A549 (cell line): Measurements from ENCODE around the gene PHF2. TPM values are rescaled to one million over a fixed set of nuclear protein-coding genes. Genes with fewer than 3 reads are reported as not detected.
A peak's percentile ranks its signal among the peaks of the same experiment; 100 is the strongest.

ENCODE experiments used
- ATAC-seq, 2 experiments: fragments of 200-7000 bp in 1 of 2; fragments of >200 bp in 1 of 2; cut with Nextera tagmentation in 1 of 2; cut with Tn5 transposase in 1 of 2; 3 replicates each; pipeline versions ENCODE4 v1.8.0 to v1.9.1; 2018 to 2020; ENCODE audit warnings: mild to moderate bottlenecking in 1 of 2, moderate library complexity in 1 of 2
- CTCF ChIA-PET: fragments of 300-600 bp; sonication (Branson Sonifier 250); formaldehyde crosslinking; extraction: SDS; loops from one replicate; lab custom pipeline; 2021; ENCODE audit warnings: antibody characterized with exemption, inconsistent platforms; lab: Yijun Ruan, JAX
- POLR2A ChIA-PET: fragments of 350-600 bp; formaldehyde crosslinking; extraction: SDS; loops from one replicate; lab custom pipeline; 2021; ENCODE audit warnings: antibody characterized with exemption, inconsistent platforms; lab: Yijun Ruan, JAX
- DNase-seq, 2 experiments: peaks; one replicate each; pipeline versions ENCODE4 v3.0.0 to v3.0.0-alpha.2; 2011 to 2016; ENCODE audit warnings: low read depth in 1 of 2, low spot score in 1 of 2
- FAIRE-seq: peaks from 2 replicates; lab custom pipeline; 2011; peaks lifted over from hg19 to GRCh38; lab: Jason Lieb, UNC
- H3K27ac ChIP-seq, 2 experiments: fragments of >200 bp; sonication (Bioruptor Twin); formaldehyde crosslinking; 3 replicates each; pipeline ENCODE4 v1.5.1; 2016 to 2017
- H3K4me1 ChIP-seq: fragments of >200 bp; sonication (Bioruptor Twin); formaldehyde crosslinking; 3 replicates; pipeline ENCODE4 v1.6.1; 2016
- H3K4me2 ChIP-seq: fragments of >200 bp; sonication (Bioruptor Twin); formaldehyde crosslinking; 3 replicates; pipeline ENCODE4 v1.6.1; 2016
- H3K4me3 ChIP-seq: fragments of >200 bp; sonication (Bioruptor Twin); formaldehyde crosslinking; 3 replicates; pipeline ENCODE4 v1.5.1; 2016
- H3K9me3 ChIP-seq: fragments of >200 bp; sonication (Bioruptor Twin); formaldehyde crosslinking; 3 replicates; pipeline ENCODE4 v1.6.1; 2016
- BHLHE40 ChIP-seq: IDR thresholded peaks from 2 replicates; pipeline ENCODE4 v1.6.1; 2012; ENCODE audit warnings: low read depth, low read length, inconsistent platforms
- CHD2 ChIP-seq: fragments of 150-350 bp; IDR thresholded peaks from 2 replicates; pipeline ENCODE4 v1.6.1; 2014; ENCODE audit warnings: low read length; ENCODE audit not compliant: partially characterized antibody
- CHD4 ChIP-seq: fragments of 200-600 bp; sonication (generic); IDR thresholded peaks from 2 replicates; pipeline ENCODE4 v1.6.1; 2016; ENCODE audit warnings: antibody characterized with exemption, mild to moderate bottlenecking, borderline replicate concordance
- EHMT2 ChIP-seq: fragments of 200-600 bp; sonication (generic); IDR thresholded peaks from 2 replicates; pipeline ENCODE4 v1.6.1; 2016; ENCODE audit warnings: antibody characterized with exemption, low read depth, mild to moderate bottlenecking, moderate library complexity
- EP300 ChIP-seq, 2 experiments: fragments of >200 bp; sonication (Bioruptor Twin); formaldehyde crosslinking; IDR thresholded peaks; 2 replicates in 1 of 2; 3 replicates in 1 of 2; pipeline ENCODE4 v1.6.1; 2016 to 2017
- FOXS1 ChIP-seq: fragments of 250-450 bp; sonication (Bioruptor Pico); IDR thresholded peaks from 2 replicates; pipeline ENCODE4 v1.5.0; 2020; ENCODE audit warnings: mild to moderate bottlenecking, moderate library complexity
- GATA3 ChIP-seq: IDR thresholded peaks from 2 replicates; pipeline ENCODE4 v1.6.1; 2012; ENCODE audit warnings: borderline replicate concordance
- HEYL ChIP-seq: fragments of 250-450 bp; sonication (Bioruptor Pico); IDR thresholded peaks from 2 replicates; pipeline ENCODE4 v1.8.0; 2021; ENCODE audit warnings: mild to moderate bottlenecking, moderate library complexity
- HOXA7 ChIP-seq: fragments of 250-450 bp; sonication (Bioruptor Pico); IDR thresholded peaks from 2 replicates; pipeline ENCODE4 v1.5.0; 2020; ENCODE audit warnings: mild to moderate bottlenecking, moderate library complexity
- JUN ChIP-seq, 2 experiments: fragments of >200 bp; sonication (Bioruptor Twin); formaldehyde crosslinking; IDR thresholded peaks; 2 replicates in 1 of 2; 3 replicates in 1 of 2; pipeline ENCODE4 v1.6.1; 2016 to 2017
- KDM5A ChIP-seq: fragments of 200-600 bp; sonication (generic); IDR thresholded peaks from 2 replicates; pipeline ENCODE4 v1.6.1; 2016; ENCODE audit warnings: antibody characterized with exemption, mild to moderate bottlenecking
- MYC ChIP-seq: IDR thresholded peaks from 2 replicates; pipeline ENCODE4 v1.6.1; 2012; ENCODE audit warnings: mild to moderate bottlenecking, inconsistent platforms, low read length, improper control_type of control experiment, borderline replicate concordance
- NR3C1 ChIP-seq: fragments of >200 bp; sonication (Bioruptor Twin); formaldehyde crosslinking; IDR thresholded peaks from 3 replicates; pipeline ENCODE4 v1.6.1; 2017
- POLR2AphosphoS2 ChIP-seq: conservative IDR thresholded peaks from 2 replicates; pipeline ENCODE4 v1.6.1; 2012; ENCODE audit warnings: low read length, improper control_type of control experiment, inconsistent platforms
- RCOR1 ChIP-seq: fragments of 150-350 bp; IDR thresholded peaks from 2 replicates; pipeline ENCODE4 v1.6.1; 2014; ENCODE audit warnings: antibody characterized with exemption, low read length, low read depth
- SMC3 ChIP-seq: fragments of >200 bp; sonication (Bioruptor Twin); formaldehyde crosslinking; IDR thresholded peaks from 3 replicates; pipeline ENCODE4 v1.6.1; 2018; ENCODE audit warnings: inconsistent platforms
- SREBF2 ChIP-seq: fragments of 450-650 bp; IDR thresholded peaks from 2 replicates; pipeline ENCODE4 v1.6.1; 2014; ENCODE audit warnings: mild to moderate bottlenecking, moderate library complexity
- TFCP2L1 ChIP-seq: fragments of 250-450 bp; sonication (Bioruptor Pico); IDR thresholded peaks from 2 replicates; pipeline ENCODE4 v1.5.0; 2021; ENCODE audit warnings: mild to moderate bottlenecking
- TP53 ChIP-seq: fragments of 250-450 bp; sonication (Bioruptor Pico); IDR thresholded peaks from 2 replicates; pipeline ENCODE4 v1.5.0; 2021; ENCODE audit warnings: mild to moderate bottlenecking, moderate library complexity
- ZC3H11A ChIP-seq: fragments of 450-650 bp; IDR thresholded peaks from 2 replicates; pipeline ENCODE4 v1.6.1; 2014; ENCODE audit warnings: antibody characterized with exemption, mild to moderate bottlenecking
- ZFP36 ChIP-seq: fragments of 450-650 bp; IDR thresholded peaks from 2 replicates; pipeline ENCODE4 v1.6.1; 2014; ENCODE audit warnings: borderline replicate concordance; ENCODE audit not compliant: partially characterized antibody
- ZSCAN20 ChIP-seq: fragments of 250-450 bp; sonication (Bioruptor Pico); IDR thresholded peaks from 2 replicates; pipeline ENCODE4 v1.8.0; 2022; ENCODE audit warnings: mild to moderate bottlenecking, moderate library complexity
- WGBS: methylation state at CpG from one replicate; pipeline ENCODE4 v1.1.6; 2017; ENCODE audit errors: missing lambda C conversion rate; 5-methylcytosine and 5-hydroxymethylcytosine counted together
- polyA plus RNA-seq, 4 experiments: library from polyadenylated mRNA; depleted of rRNA in 3 of 4; stranded (reverse); fragments of >200 nt; fragmentation: RNase III in 1 of 4; extraction: RNeasy Plus Mini Kit Qiagen cat#74134 plus additional on column Dnase treatment in 1 of 4; gene quantifications; 2 replicates in 3 of 4; 3 replicates in 1 of 4; pipeline ENCODE4 v1.2.3, GENCODE V29; 2011 to 2017
- TF ChIP-seq, protein P1 (sequence below): fragments of >200 bp; sonication (Bioruptor Twin); formaldehyde crosslinking; IDR thresholded peaks from 2 replicates; pipeline ENCODE4 v1.6.1; 2016
- TF ChIP-seq, protein P2 (sequence below): fragments of 450-650 bp; IDR thresholded peaks from 2 replicates; pipeline ENCODE4 v1.6.1; 2014; ENCODE audit warnings: antibody characterized with exemption

PHF2 gene
- polyA plus RNA-seq, 2 of the 4 experiments (the other 2 are of a cell fraction) = 9.6 to 12.2 TPM

DNA sequence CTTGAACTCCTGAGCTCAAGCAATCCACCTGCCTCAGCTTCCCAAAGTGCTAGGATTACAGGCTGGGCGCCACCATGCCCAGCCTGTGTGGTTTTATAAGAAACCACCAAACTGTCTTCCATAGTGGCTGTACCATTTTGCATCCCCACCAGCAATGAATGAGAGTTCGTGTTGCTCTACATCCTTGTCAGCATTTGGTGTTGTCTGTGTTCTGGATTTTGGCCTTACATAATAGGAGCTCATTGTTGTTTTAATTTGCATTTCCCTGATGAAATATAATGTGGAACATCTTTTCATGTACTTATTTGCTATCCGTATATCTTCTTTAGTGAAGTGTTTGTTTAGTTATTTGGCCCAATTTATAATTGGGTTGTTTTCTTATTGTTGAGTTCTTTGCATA, 29.8 kb downstream of the PHF2 start:
- Histone ChIP-seq H3K4me2 (no peak overlapping the region), H3K9me3 (peaks cover 26% of the 10 kb centered on the region), H3K27ac (no peak overlapping the region)
- ATAC-seq = no peak
- WGBS = 51% methylated on average over 3 of the region's 3 CpGs
- CTCF ChIA-PET = no interaction called here
- POLR2A ChIA-PET = no interaction called here
- FAIRE-seq = no peak
- TF ChIP-seq ZFP36 = peak; percentile 8
- no peak for TF ChIP-seq EP300 (IDR thresholded peaks at IDR 0.05)
- no peak for TF ChIP-seq SREBF2
- TF ChIP-seq ZSCAN20 = no peak
- no peak for TF ChIP-seq RCOR1
- TF ChIP-seq ZC3H11A = no peak
- TF ChIP-seq, all 56 proteins: peak for 1
- DNase-seq = no peak
- no peak overlapping the region for H3K4me3 ChIP-seq
- H3K4me1 ChIP-seq = no peaks in the 10 kb centered on the region

DNA sequence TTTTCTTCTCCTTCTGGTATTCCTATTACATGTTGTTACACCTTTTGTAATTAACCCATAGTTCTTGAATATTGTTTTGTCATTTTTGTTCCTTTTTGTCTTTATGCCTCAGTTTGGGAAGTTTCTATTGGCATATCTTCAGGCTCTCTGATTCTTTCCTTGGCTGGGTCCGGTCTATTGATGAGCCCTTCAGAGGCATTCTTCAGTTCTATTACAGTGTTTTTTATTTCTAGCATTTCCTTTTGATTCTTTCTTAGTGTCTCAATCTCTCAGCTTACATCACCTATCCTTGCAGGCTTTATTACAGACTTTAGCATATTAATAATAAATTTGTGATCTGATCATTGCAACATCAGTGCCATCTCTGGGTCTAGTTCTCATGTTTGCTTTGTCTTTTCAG, 33.8 kb downstream of the PHF2 start:
- CTCF ChIA-PET = no interaction called here
- Histone ChIP-seq H3K4me3 (no peak overlapping the region), H3K9me3 (peaks cover 26% of the 10 kb centered on the region), H3K4me2 (no peak overlapping the region), H3K4me1 (no peaks in the 10 kb centered on the region), H3K27ac (no peak overlapping the region)
- TF ChIP-seq, protein P1, sequence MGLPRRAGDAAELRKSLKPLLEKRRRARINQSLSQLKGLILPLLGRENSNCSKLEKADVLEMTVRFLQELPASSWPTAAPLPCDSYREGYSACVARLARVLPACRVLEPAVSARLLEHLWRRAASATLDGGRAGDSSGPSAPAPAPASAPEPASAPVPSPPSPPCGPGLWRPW = no peak
- TF ChIP-seq HOXA7 (CRISPR knock-in tag) = no peak
- no peak for TF ChIP-seq POLR2AphosphoS2
- TF ChIP-seq BHLHE40 = no peak
- no peak for TF ChIP-seq FOXS1 (CRISPR knock-in tag)
- WGBS = 87% methylated on average over 1 of the region's 1 CpG
- DNase-seq = no peak
- ATAC-seq = no peak
- no peak for FAIRE-seq
- POLR2A ChIA-PET = no interaction called here

DNA sequence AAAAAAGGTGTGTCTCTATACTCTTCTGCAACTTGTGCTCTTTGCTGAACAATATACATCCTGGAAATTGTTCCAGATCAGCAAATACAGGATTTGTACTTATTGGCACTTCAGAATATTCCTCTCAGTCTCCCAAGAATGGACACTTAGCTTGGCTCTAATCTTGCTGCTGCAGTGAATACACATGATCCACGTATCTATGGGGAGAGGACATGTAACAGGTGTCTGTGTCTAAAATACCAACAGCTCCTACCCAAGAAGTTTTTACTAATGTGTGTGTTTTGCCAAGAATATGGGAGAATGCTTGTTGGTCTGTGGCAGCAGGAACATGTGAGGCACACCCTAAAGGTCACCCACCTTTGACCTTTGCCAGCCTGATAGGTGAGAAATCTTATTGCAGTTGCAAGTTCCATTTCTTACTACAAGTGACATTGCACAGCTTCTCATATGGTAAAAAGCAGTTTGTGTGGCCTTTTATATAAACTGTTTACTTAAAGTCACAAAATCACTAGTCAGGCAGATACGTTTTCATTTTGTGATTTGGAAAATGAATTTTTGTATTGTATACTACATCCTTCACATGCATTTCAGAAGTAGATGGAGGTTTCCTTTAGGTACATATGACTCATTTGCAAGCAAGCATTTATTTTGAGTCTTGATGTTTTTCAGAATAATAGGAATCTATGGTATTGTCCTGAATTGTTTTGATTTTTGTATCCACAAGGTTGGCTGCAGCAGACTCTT, 35.8 kb downstream of the PHF2 start:
- Histone ChIP-seq H3K9me3 (peaks cover 23% of the 10 kb centered on the region), H3K4me1 (no peaks in the 10 kb centered on the region), H3K4me3 (no peak overlapping the region), H3K4me2 (no peak overlapping the region), H3K27ac (no peak overlapping the region)
- POLR2A ChIA-PET = no interaction called here
- CTCF ChIA-PET = interaction anchor here (1.3 kb wide), 1 partner anchor 18 kb away, joined by 4 read pairs; no protein-coding TSS in a partner anchor
- ATAC-seq (no peak), DNase-seq (no peak), FAIRE-seq (no peak)
- WGBS = 94% methylated on average over 2 of the region's 2 CpGs
- TF ChIP-seq MYC (no peak), TFCP2L1 (CRISPR knock-in tag) (no peak), JUN (IDR thresholded peaks at IDR 0.05) (no peak), NR3C1 (no peak), FOXS1 (CRISPR knock-in tag) (no peak), EHMT2 (no peak), HOXA7 (CRISPR knock-in tag) (no peak), CHD2 (no peak), TP53 (CRISPR knock-in tag) (no peak), GATA3 (no peak), CHD4 (no peak), KDM5A (no peak), SMC3 (no peak), HEYL (CRISPR knock-in tag) (no peak)
- TF ChIP-seq, protein P2, sequence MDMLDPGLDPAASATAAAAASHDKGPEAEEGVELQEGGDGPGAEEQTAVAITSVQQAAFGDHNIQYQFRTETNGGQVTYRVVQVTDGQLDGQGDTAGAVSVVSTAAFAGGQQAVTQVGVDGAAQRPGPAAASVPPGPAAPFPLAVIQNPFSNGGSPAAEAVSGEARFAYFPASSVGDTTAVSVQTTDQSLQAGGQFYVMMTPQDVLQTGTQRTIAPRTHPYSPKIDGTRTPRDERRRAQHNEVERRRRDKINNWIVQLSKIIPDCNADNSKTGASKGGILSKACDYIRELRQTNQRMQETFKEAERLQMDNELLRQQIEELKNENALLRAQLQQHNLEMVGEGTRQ = no peak
- TF ChIP-seq, protein P1 = no peak
